Prostate gland (tissue), 2 donors: ENCODE data around the gene FMN2.

ENCODE experiments used
- CTCF ChIP-seq, 4 experiments: fragments of 200-600 bp in 2 of 4; fragments of 450-650 bp in 2 of 4; sonication (generic) in 2 of 4; IDR thresholded peaks; 1 replicate in 3 of 4; 2 replicates in 1 of 4; pipeline ENCODE4 v1.5.1; 2016 to 2019; ENCODE audit warnings: antibody characterized with exemption in 4 of 4, mild to moderate bottlenecking in 2 of 4, moderate library complexity in 2 of 4
- POLR2A ChIP-seq: fragments of 450-650 bp; IDR thresholded peaks from one replicate; pipeline ENCODE4 v1.6.1; 2016; ENCODE audit warnings: antibody characterized with exemption, mild to moderate bottlenecking

- TF ChIP-seq POLR2A (no peak), CTCF (IDR thresholded peaks at IDR 0.05) (no peak)
Observed at GRCh38 chr1:240435996-240436566, 344.4 kb downstream of the FMN2 start.
